ENCODE results near the gene GIGYF2. TPM values are rescaled to one million over a fixed set of nuclear protein-coding genes. Genes with fewer than 3 reads are reported as not detected.

The GIGYF2 gene
- total RNA-seq, 4 donors from 2014 or later: 62.6 to 88.3 (median 67.7) TPM

DNA sequence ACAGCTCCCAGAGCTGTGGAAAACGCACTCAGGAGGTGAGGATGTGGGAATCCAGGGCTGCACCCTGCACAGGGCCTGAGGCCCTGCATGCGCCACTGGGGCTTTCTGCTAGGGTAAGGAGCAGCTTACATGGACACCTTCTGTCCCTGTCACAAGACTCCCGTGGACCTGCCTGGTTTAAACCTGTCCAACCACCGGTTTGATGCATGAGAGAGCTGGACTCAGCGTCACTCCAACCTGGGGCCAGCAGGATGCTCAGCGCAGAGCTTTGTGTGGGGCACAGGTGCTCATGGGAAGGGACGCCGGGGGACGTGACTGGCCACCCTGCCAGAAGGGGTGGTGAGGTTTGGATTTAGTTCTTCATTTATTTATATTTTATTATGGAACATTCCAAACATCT lies 197.1 kb downstream of the GIGYF2 start:
- no peaks in the 10 kb centered on the region for H3K36me3 ChIP-seq
- no peaks in the 10 kb centered on the region for H3K4me1 ChIP-seq
- no peak overlapping the region for H3K27ac ChIP-seq
- ATAC-seq: no peak
- H3K27me3 ChIP-seq: peaks cover 57% of the 10 kb centered on the region
- 95% methylated on average over 5 of the region's 9 CpGs; no CpG with 5 or more reads in 1 of the 2 donors for WGBS, 2 donors (ENCODE audit: low coverage in 1 of 2)
- TF ChIP-seq, protein P1, sequence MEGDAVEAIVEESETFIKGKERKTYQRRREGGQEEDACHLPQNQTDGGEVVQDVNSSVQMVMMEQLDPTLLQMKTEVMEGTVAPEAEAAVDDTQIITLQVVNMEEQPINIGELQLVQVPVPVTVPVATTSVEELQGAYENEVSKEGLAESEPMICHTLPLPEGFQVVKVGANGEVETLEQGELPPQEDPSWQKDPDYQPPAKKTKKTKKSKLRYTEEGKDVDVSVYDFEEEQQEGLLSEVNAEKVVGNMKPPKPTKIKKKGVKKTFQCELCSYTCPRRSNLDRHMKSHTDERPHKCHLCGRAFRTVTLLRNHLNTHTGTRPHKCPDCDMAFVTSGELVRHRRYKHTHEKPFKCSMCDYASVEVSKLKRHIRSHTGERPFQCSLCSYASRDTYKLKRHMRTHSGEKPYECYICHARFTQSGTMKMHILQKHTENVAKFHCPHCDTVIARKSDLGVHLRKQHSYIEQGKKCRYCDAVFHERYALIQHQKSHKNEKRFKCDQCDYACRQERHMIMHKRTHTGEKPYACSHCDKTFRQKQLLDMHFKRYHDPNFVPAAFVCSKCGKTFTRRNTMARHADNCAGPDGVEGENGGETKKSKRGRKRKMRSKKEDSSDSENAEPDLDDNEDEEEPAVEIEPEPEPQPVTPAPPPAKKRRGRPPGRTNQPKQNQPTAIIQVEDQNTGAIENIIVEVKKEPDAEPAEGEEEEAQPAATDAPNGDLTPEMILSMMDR (IDR thresholded peaks at IDR 0.05): no peak
- TF ChIP-seq POLR2A (IDR thresholded peaks at IDR 0.05): no peak
- no peak for TF ChIP-seq EP300 (IDR thresholded peaks at IDR 0.05)
- no peak for TF ChIP-seq POLR2AphosphoS5 (IDR thresholded peaks at IDR 0.05)
- H3K4me3 ChIP-seq: no peak overlapping the region
- no peaks in the 10 kb centered on the region for H3K9me3 ChIP-seq

DNA sequence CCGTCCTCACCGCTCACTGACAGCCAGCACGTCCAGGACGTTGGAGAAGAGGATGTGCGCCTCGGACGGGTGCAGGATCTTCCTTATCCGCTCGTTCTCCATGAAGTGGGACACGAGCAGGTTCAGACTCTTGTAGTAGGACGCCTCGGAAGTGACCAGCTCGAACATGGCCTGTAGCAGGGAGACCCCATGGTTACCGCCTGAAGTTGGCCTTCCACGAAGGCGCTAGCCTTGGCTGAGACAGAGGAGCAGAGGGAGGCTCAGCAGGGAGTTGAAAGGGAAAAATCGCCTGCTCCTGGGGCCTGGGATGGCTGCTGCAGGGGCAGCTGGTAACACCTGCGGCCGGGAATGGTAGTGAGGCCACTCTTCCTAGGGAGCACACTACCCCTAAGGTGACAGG lies 197.6 kb downstream of the GIGYF2 start:
- ATAC-seq: no peak
- TF ChIP-seq POLR2A (IDR thresholded peaks at IDR 0.05): no peak
- no peak for TF ChIP-seq EP300 (IDR thresholded peaks at IDR 0.05)
- TF ChIP-seq, protein P1 (IDR thresholded peaks at IDR 0.05): no peak
- no peak for TF ChIP-seq POLR2AphosphoS5 (IDR thresholded peaks at IDR 0.05)
- Histone ChIP-seq H3K36me3 (no peaks in the 10 kb centered on the region), H3K4me3 (no peak overlapping the region), H3K27ac (no peak overlapping the region), H3K4me1 (no peaks in the 10 kb centered on the region), H3K9me3 (no peaks in the 10 kb centered on the region), H3K27me3 (peaks cover 54% of the 10 kb centered on the region)
- WGBS, 2 donors (ENCODE audit: low coverage in 1 of 2): 80 to 94% methylated on average over 2 to 11 of the region's 19 CpGs

DNA sequence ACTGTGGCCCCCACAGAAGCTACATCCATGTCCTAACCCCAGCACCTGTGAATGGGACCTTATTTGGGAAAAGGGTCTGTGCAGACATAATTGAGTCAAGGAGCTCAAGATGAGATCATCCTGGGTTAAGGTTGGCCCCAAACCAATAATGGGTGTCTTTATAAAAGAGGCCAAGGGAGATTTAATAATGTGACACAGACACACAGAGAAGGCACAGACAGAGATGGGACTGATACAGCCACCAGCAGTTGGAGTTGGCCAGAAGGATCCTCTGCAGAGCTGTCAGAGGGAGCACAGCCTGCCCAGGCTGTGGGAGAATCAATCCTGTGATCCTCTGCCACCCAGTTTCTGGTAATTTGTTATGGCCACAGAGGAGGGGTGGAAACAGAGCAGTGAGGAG lies 199.0 kb downstream of the GIGYF2 start:
- no peak for ATAC-seq
- peaks cover 45% of the 10 kb centered on the region for H3K27me3 ChIP-seq
- no peaks in the 10 kb centered on the region for H3K36me3 ChIP-seq
- TF ChIP-seq POLR2AphosphoS5 (IDR thresholded peaks at IDR 0.05) (no peak), EP300 (IDR thresholded peaks at IDR 0.05) (no peak), POLR2A (IDR thresholded peaks at IDR 0.05) (no peak)
- TF ChIP-seq, protein P1 (IDR thresholded peaks at IDR 0.05): no peak
- no peaks in the 10 kb centered on the region for H3K4me1 ChIP-seq
- H3K27ac ChIP-seq: no peak overlapping the region
- no peaks in the 10 kb centered on the region for H3K9me3 ChIP-seq
- H3K4me3 ChIP-seq: no peak overlapping the region

DNA sequence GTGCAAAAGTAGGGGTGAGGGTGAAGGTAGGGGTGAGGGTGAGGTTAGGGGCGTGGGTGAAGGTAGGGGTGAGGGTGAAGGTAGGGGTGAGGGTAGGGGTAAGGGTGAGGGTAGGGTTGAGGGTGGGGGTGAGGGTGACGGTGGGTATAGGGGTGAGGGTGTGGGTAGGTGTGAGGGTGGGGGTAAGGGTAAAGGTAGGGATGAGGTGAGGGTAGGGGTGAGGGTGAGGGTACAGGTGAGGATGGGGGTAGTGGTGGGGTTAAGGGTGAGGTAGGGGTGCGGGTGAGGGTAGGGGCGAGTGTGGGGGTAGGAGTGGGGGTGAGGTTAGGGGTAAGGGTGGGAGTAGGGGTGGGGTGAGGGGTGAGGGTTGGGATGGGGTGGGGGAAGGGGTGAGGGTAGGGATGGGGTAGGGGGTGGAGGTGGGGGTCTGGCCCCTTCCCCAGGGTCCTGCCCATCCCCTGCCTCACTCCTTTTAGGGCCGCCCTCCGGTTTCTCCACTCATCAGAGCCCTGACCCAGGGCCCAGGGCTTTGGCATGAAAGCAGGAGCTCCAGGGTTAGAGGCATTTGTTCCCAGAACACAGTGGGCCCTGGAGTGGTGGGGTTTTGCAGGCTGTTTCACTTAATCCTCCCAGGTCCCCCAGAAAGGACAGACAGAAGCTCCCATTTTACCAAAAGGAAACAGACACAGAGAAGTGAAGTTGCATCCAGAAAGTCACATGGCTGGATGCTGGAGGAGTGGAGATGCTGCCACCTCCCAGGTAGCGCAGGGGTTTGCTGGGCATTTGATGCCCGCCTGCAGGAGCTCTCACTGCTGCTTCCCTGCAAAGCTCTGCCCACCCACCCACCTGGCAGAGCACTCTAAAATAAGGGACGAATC lies 199.8 kb downstream of the GIGYF2 start:
- H3K9me3 ChIP-seq: no peaks in the 10 kb centered on the region
- no peak overlapping the region for H3K27ac ChIP-seq
- peaks cover 45% of the 10 kb centered on the region for H3K27me3 ChIP-seq
- ATAC-seq: no peak
- WGBS, 2 donors (ENCODE audit: low coverage in 1 of 2): 93 to 100% methylated on average over 1 to 3 of the region's 9 CpGs
- H3K36me3 ChIP-seq: no peaks in the 10 kb centered on the region
- no peak overlapping the region for H3K4me3 ChIP-seq
- no peak for TF ChIP-seq POLR2AphosphoS5 (IDR thresholded peaks at IDR 0.05)
- no peak for TF ChIP-seq EP300 (IDR thresholded peaks at IDR 0.05)
- TF ChIP-seq POLR2A (IDR thresholded peaks at IDR 0.05): no peak
- TF ChIP-seq, protein P1 (IDR thresholded peaks at IDR 0.05): no peak
- H3K4me1 ChIP-seq: no peaks in the 10 kb centered on the region

All from gastroesophageal sphincter (tissue), 4 donors.